Neuronal stem cell (in vitro differentiated cells): ENCODE data around the gene LRRTM1. TPM values are rescaled to one million over a fixed set of nuclear protein-coding genes. Genes with fewer than 3 reads are reported as not detected.

Source experiments
- DNase-seq: peaks from one replicate; pipeline ENCODE4 v3.0.0-alpha.2; 2013; ENCODE audit warnings: low spot score
- H2AFZ ChIP-seq: one replicate; pipeline ENCODE4 v1.6.1; 2013; ENCODE audit warnings: mild to moderate bottlenecking, low read length, inconsistent platforms
- H2AK5ac ChIP-seq: 2 replicates; pipeline ENCODE4 v1.6.1; 2013; ENCODE audit warnings: low read depth, mild to moderate bottlenecking, inconsistent platforms, low read length, moderate library complexity, mixed read lengths
- H2BK120ac ChIP-seq: 2 replicates; pipeline ENCODE4 v1.6.1; 2013; ENCODE audit warnings: low read depth, mild to moderate bottlenecking, inconsistent platforms, low read length, moderate library complexity, mixed read lengths
- H2BK12ac ChIP-seq: one replicate; pipeline ENCODE4 v1.6.1; 2013; ENCODE audit warnings: low read length, inconsistent platforms
- H2BK15ac ChIP-seq: 2 replicates; pipeline ENCODE4 v1.6.1; 2013; ENCODE audit warnings: mild to moderate bottlenecking, low read length, inconsistent platforms, mixed read lengths
- H2BK5ac ChIP-seq: one replicate; pipeline ENCODE4 v1.6.1; 2013; ENCODE audit warnings: inconsistent platforms, mild to moderate bottlenecking, low read length, moderate library complexity
- H3K14ac ChIP-seq: one replicate; pipeline ENCODE4 v1.6.1; 2013; ENCODE audit warnings: low read length, inconsistent platforms
- H3K18ac ChIP-seq: 2 replicates; pipeline ENCODE4 v1.6.1; 2013; ENCODE audit warnings: low read length, inconsistent platforms
- H3K23ac ChIP-seq: 2 replicates; pipeline ENCODE4 v1.6.1; 2013; ENCODE audit warnings: low read depth, mild to moderate bottlenecking, mixed read lengths, low read length, inconsistent platforms; ENCODE audit not compliant: poor library complexity
- H3K27ac ChIP-seq: replicated peaks from 3 replicates; pipeline ENCODE4 v1.5.1; 2013; ENCODE audit warnings: low read length, inconsistent platforms
- H3K27me3 ChIP-seq, 3 experiments: 2 replicates each; pipeline ENCODE4 v1.6.1; 2013; ENCODE audit warnings: low read length in 3 of 3, mild to moderate bottlenecking in 2 of 3, inconsistent platforms in 1 of 3, low read depth in 1 of 3, mixed read lengths in 1 of 3, moderate library complexity in 1 of 3; ENCODE audit not compliant: control insufficient read depth in 3 of 3, insufficient read depth in 3 of 3
- H3K36me3 ChIP-seq, 2 donors: replicated peaks in 1 of 2; 2 replicates each; pipeline ENCODE4 v1.6.1; 2013; ENCODE audit warnings: low read length in 2 of 2; ENCODE audit not compliant: control insufficient read depth in 2 of 2, insufficient read depth in 2 of 2
- H3K4ac ChIP-seq: 2 replicates; pipeline ENCODE4 v1.6.1; 2013; ENCODE audit warnings: inconsistent platforms, mild to moderate bottlenecking, low read length, moderate library complexity
- H3K4me1 ChIP-seq, 2 donors: 1 replicate in 1 of 2; 2 replicates in 1 of 2; pipeline ENCODE4 v1.6.1; 2013; ENCODE audit warnings: low read length in 2 of 2, low read depth in 1 of 2; ENCODE audit not compliant: control insufficient read depth in 2 of 2, insufficient read depth in 1 of 2
- H3K4me2 ChIP-seq: one replicate; pipeline ENCODE4 v1.6.1; 2013; ENCODE audit warnings: mild to moderate bottlenecking, low read length, inconsistent platforms; ENCODE audit not compliant: insufficient read depth, poor library complexity, severe bottlenecking
- H3K4me3 ChIP-seq, 2 donors: 2 replicates each; pipeline ENCODE4 v1.5.1; 2013; ENCODE audit warnings: low read length in 2 of 2, mild to moderate bottlenecking in 2 of 2, inconsistent platforms in 1 of 2, moderate library complexity in 1 of 2
- H3K79me1 ChIP-seq: one replicate; pipeline ENCODE4 v1.6.1; 2013; ENCODE audit warnings: low read depth, mild to moderate bottlenecking, inconsistent platforms, low read length, moderate library complexity
- H3K9ac ChIP-seq: one replicate; pipeline ENCODE4 v1.6.1; 2013; ENCODE audit warnings: mild to moderate bottlenecking, low read depth, low read length, inconsistent platforms; ENCODE audit not compliant: poor library complexity
- H3K9me3 ChIP-seq, 2 donors: replicated peaks in 1 of 2; 2 replicates each; pipeline versions ENCODE3 to v1.6.1; 2013; ENCODE audit warnings: low read length in 2 of 2, mild to moderate bottlenecking in 2 of 2, inconsistent platforms in 1 of 2, low read depth in 1 of 2, mixed read lengths in 1 of 2, moderate library complexity in 1 of 2; ENCODE audit not compliant: control insufficient read depth in 2 of 2, insufficient read depth in 1 of 2
- H4K8ac ChIP-seq: one replicate; pipeline ENCODE4 v1.6.1; 2013; ENCODE audit warnings: low read depth, mild to moderate bottlenecking, inconsistent platforms, low read length, moderate library complexity
- H4K91ac ChIP-seq: one replicate; pipeline ENCODE4 v1.6.1; 2013; ENCODE audit warnings: low read length, low read depth, mild to moderate bottlenecking, inconsistent platforms; ENCODE audit not compliant: poor library complexity
- WGBS, 2 donors: extraction: QIAGEN DNeasy Blood & Tissue Kit; methylation state at CpG; one replicate each; pipeline ENCODE4 v1.1.7; 2013; ENCODE audit warnings: missing lambda C conversion rate in 2 of 2, mixed read lengths in 1 of 2; ENCODE audit not compliant: insufficient read length in 2 of 2, insufficient replicate concordance in 1 of 2; ENCODE audit errors: extremely low coverage in 2 of 2; 5-methylcytosine and 5-hydroxymethylcytosine counted together
- polyA plus RNA-seq, 2 experiments: library from polyadenylated mRNA; stranded (reverse); fragments of 200-250 nt; gene quantifications; one replicate each; pipeline ENCODE4 v1.2.3, GENCODE V29; 2013

Gene LRRTM1, protein sequence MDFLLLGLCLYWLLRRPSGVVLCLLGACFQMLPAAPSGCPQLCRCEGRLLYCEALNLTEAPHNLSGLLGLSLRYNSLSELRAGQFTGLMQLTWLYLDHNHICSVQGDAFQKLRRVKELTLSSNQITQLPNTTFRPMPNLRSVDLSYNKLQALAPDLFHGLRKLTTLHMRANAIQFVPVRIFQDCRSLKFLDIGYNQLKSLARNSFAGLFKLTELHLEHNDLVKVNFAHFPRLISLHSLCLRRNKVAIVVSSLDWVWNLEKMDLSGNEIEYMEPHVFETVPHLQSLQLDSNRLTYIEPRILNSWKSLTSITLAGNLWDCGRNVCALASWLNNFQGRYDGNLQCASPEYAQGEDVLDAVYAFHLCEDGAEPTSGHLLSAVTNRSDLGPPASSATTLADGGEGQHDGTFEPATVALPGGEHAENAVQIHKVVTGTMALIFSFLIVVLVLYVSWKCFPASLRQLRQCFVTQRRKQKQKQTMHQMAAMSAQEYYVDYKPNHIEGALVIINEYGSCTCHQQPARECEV
- 0.14 TPM for polyA plus RNA-seq (2013, experiment 1 of 2)
- polyA plus RNA-seq (2013, experiment 2 of 2), result 0.10 TPM

DNA sequence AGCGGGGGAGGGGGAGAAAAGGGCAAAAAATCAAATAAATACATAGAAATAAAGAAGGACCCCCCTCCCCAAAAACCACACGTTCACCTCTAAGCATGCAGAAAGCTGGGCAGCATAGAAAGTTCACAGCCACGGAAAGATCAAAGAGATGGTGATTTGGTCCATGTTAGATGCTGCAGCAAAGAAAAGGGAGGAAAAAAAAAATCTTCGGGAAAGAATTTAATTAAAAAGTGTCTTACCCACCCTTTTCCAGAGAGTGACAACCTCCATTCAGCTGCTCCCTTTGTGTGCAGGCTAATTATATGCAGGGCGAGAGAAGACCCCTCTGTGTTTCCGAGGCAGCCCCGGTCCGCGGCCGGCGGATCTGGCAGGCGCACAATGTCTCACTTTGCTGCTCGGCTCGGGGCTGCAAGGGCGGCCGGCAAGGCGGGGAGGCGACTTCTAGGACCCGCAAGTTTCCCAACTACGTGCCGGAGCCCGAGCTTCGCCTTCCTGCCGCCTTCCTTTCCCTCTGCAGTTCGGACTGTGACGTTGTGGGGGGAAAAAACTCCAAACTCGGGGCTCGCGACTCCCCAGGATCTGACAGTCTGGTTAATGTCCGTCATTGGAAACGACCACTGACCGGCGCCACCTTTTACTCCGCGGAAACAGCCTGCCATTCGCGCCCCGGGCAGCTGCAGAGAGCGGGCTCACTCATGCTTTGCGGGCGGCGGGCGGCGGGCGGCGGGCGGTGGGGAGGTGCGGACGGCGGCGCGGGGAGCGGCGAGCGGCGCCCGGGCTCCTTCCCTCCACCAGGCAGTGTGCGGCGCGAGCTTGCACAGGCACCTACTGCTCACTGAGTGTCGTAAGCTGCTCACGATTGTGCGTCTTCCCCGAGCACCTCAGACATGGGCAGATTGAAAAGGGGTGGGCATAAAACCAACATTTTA is at the start of gene LRRTM1:
Gene LRRTM1, minus strand, starts transcription at position 844 of the 929 bp plus-strand sequence. CDS start 933 bp downstream, outside the sequence.
- peak within 1 kb of the TSS; percentile 61 to 78 for H3K4me3 ChIP-seq
- peak within 1 kb of the TSS; percentile 99 for H2AFZ ChIP-seq
- no peak within 1 kb of the TSS for H2AK5ac ChIP-seq
- H3K27me3 ChIP-seq, result peaks cover 13 to 47% (median 44%) of the 10 kb centered on the region in 3 experiments
- H2BK15ac ChIP-seq, result no peak within 1 kb of the TSS
- H3K27ac ChIP-seq, result no peak within 1 kb of the TSS
- no peak within 1 kb of the TSS for H3K4ac ChIP-seq
- no peak for DNase-seq
- peak within 1 kb of the TSS; percentile 90 for H3K18ac ChIP-seq
- H2BK5ac ChIP-seq, result no peak within 1 kb of the TSS
- WGBS, 2 donors, result no CpG with 5 or more reads among the region's 64 CpGs
- H3K9me3 ChIP-seq, result no peaks in the 10 kb centered on the region
- no peak within 1 kb of the TSS for H4K8ac ChIP-seq
- no peak within 1 kb of the TSS for H3K14ac ChIP-seq
- no peaks in the 10 kb centered on the region for H3K36me3 ChIP-seq
- no peak within 1 kb of the TSS for H3K23ac ChIP-seq
- H2BK12ac ChIP-seq, result peak within 1 kb of the TSS; percentile 75
- H2BK120ac ChIP-seq, result peak within 1 kb of the TSS; percentile 64
- H3K4me2 ChIP-seq, result peak within 1 kb of the TSS; percentile 93
- H3K79me1 ChIP-seq, result no peaks in the 10 kb centered on the region
- peaks cover 2 to 12% of the 10 kb centered on the region in 2 donors for H3K4me1 ChIP-seq
- peak within 1 kb of the TSS; percentile 65 for H3K9ac ChIP-seq
- no peak within 1 kb of the TSS for H4K91ac ChIP-seq

DNA sequence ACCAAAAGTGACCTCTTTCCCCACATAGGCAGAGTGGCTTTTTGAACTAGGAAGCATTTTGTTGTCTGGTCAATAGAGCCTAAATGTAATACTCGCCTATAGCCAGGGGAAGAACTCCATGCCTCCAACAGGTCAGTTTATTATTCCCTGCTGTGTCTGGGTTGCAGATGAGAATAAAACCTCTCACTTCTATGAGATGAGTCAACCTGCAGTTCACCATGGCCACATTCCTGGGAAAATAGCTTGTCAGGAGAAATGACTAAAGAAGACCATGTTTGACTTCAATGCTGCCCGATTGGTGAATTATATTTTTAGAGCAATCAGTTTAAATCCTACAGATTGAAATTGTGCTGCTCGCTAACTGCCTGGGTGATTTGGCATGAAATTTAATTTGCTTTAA is 46.7 kb upstream of the LRRTM1 start:
- Histone ChIP-seq H2BK120ac (no peak overlapping the region), H3K9ac (no peak overlapping the region), H3K36me3 (no peaks in the 10 kb centered on the region), H3K27ac (no peak overlapping the region), H3K4ac (no peak overlapping the region), H2BK12ac (no peak overlapping the region), H2AFZ (no peak overlapping the region), H3K27me3 (no peaks in the 10 kb centered on the region), H3K4me1 (no peaks in the 10 kb centered on the region), H4K8ac (no peak overlapping the region), H3K14ac (no peak overlapping the region), H3K18ac (no peak overlapping the region), H3K23ac (no peak overlapping the region), H4K91ac (no peak overlapping the region), H2AK5ac (no peak overlapping the region), H3K9me3 (no peaks in the 10 kb centered on the region), H3K4me3 (no peak overlapping the region), H3K79me1 (no peaks in the 10 kb centered on the region), H3K4me2 (no peak overlapping the region), H2BK15ac (no peak overlapping the region), H2BK5ac (no peak overlapping the region)
- WGBS, 2 donors, result no CpG with 5 or more reads among the region's 3 CpGs
- DNase-seq, result no peak

DNA sequence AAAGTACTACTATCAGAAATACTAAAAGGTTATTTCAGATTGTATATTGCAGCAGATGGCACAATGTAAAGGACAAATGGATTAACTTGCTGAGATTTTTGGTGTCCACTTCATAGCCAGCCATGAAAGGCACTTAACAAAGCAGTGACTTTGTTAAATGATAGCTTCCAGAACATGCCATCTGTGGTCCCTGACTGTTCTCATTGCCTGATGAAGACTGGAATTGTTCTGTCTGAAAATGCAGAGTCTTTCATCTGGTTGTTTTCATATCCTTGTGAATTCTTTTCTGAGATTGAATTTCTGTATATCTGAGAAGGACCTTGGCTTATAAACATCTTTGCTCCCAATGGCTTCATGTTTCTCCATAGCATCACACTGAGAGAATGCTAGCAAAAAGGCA is 44.4 kb upstream of the LRRTM1 start:
- Histone ChIP-seq H2AK5ac (no peak overlapping the region), H3K18ac (no peak overlapping the region), H3K4me1 (no peaks in the 10 kb centered on the region), H4K8ac (no peak overlapping the region), H2BK5ac (no peak overlapping the region), H2BK120ac (no peak overlapping the region), H3K23ac (no peak overlapping the region), H2AFZ (no peak overlapping the region), H3K4me3 (no peak overlapping the region), H4K91ac (no peak overlapping the region), H2BK15ac (no peak overlapping the region), H3K36me3 (no peaks in the 10 kb centered on the region), H3K27ac (no peak overlapping the region), H3K4ac (no peak overlapping the region), H2BK12ac (no peak overlapping the region), H3K9me3 (no peaks in the 10 kb centered on the region), H3K14ac (no peak overlapping the region), H3K4me2 (no peak overlapping the region), H3K79me1 (no peaks in the 10 kb centered on the region), H3K9ac (no peak overlapping the region), H3K27me3 (no peaks in the 10 kb centered on the region)
- no peak for DNase-seq

DNA sequence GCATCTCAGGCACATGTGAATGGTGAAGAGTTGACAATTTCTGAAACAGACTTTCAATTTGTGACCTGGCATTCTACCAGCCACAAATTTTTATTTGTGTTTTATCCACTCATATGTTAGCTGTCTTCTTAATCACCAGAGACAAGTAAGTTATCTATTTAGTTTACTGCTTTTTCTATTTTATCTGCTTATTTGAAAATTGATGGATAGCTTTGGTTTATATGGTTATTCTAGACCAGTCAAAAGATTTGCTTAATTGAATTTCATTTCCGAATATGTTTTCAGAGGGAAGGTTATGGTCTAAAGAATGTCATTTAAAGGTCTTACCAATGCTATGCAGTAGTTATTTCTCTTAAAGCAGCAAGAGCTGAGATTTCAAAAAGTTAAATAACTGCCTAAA is 43.5 kb upstream of the LRRTM1 start:
- Histone ChIP-seq H3K79me1 (no peaks in the 10 kb centered on the region), H2AK5ac (no peak overlapping the region), H3K4me3 (no peak overlapping the region), H3K27ac (no peak overlapping the region), H4K8ac (no peak overlapping the region), H2AFZ (no peak overlapping the region), H3K36me3 (no peaks in the 10 kb centered on the region), H3K14ac (no peak overlapping the region), H2BK120ac (no peak overlapping the region), H2BK15ac (no peak overlapping the region), H2BK5ac (no peak overlapping the region), H3K4me2 (no peak overlapping the region), H3K4me1 (no peaks in the 10 kb centered on the region), H3K4ac (no peak overlapping the region), H2BK12ac (no peak overlapping the region), H3K23ac (no peak overlapping the region), H4K91ac (no peak overlapping the region), H3K9ac (no peak overlapping the region), H3K27me3 (no peaks in the 10 kb centered on the region), H3K18ac (no peak overlapping the region), H3K9me3 (no peaks in the 10 kb centered on the region)
- DNase-seq, result no peak
- WGBS, 2 donors, result no CpG with 5 or more reads among the region's 1 CpG
